H1 (cell line): ENCODE data around the gene ENO4. TPM values are rescaled to one million over a fixed set of nuclear protein-coding genes. Genes with fewer than 3 reads are reported as not detected.

Experiments used
- CTCF ChIA-PET: fragments of 300-600 bp; sonication (Branson Sonifier 250); formaldehyde crosslinking; loops from one replicate; lab custom pipeline; 2021; ENCODE audit not compliant: partially characterized antibody; lab: Charles Lee
- POLR2A ChIA-PET: fragments of 300-600 bp; sonication (Branson Sonifier 250); formaldehyde crosslinking; loops from one replicate; lab custom pipeline; 2021; ENCODE audit warnings: inconsistent platforms; ENCODE audit not compliant: partially characterized antibody; lab: Charles Lee
- DNase-seq, 2 experiments: peaks; one replicate each; pipeline versions ENCODE4 v3.0.0 to v3.0.0-alpha.2; 2010 to 2022; ENCODE audit warnings: low spot score in 2 of 2, low read depth in 1 of 2, mixed read lengths in 1 of 2
- FAIRE-seq: peaks from 2 replicates; lab custom pipeline; 2011; peaks lifted over from hg19 to GRCh38; lab: Jason Lieb, UNC
- H2AFZ ChIP-seq: 2 replicates; pipeline ENCODE4 v1.8.1; 2012; ENCODE audit warnings: low read length, inconsistent platforms
- H2AK5ac ChIP-seq: 2 replicates; pipeline ENCODE4 v1.6.1; 2013; ENCODE audit warnings: low read depth, low read length
- H2BK120ac ChIP-seq: replicated peaks from 2 replicates; pipeline ENCODE3; 2013; ENCODE audit warnings: low read depth, low read length, inconsistent platforms
- H2BK12ac ChIP-seq: 2 replicates; pipeline ENCODE4 v1.6.1; 2013; ENCODE audit warnings: low read depth, low read length
- H2BK15ac ChIP-seq: 2 replicates; pipeline ENCODE4 v1.6.1; 2013; ENCODE audit warnings: low read length
- H2BK20ac ChIP-seq: 2 replicates; pipeline ENCODE4 v1.6.1; 2013; ENCODE audit warnings: low read length
- H2BK5ac ChIP-seq: 2 replicates; pipeline ENCODE4 v1.6.1; 2013; ENCODE audit warnings: low read depth, low read length
- H3K14ac ChIP-seq: 2 replicates; pipeline ENCODE4 v1.6.1; 2013; ENCODE audit warnings: inconsistent platforms; ENCODE audit not compliant: insufficient read length
- H3K18ac ChIP-seq: 2 replicates; pipeline ENCODE4 v1.6.1; 2013; ENCODE audit warnings: low read length; ENCODE audit errors: extremely low read depth
- H3K23ac ChIP-seq: 2 replicates; pipeline ENCODE4 v1.6.1; 2013; ENCODE audit warnings: inconsistent platforms; ENCODE audit not compliant: insufficient read length
- H3K23me2 ChIP-seq: 2 replicates; pipeline ENCODE4 v1.6.1; 2013; ENCODE audit warnings: low read depth, low read length
- H3K27ac ChIP-seq: 2 replicates; pipeline ENCODE4 v1.6.1; 2011; ENCODE audit warnings: low read depth, low read length, inconsistent platforms
- H3K27me3 ChIP-seq, 4 experiments: replicated peaks in 1 of 4; 1 replicate in 1 of 4; 2 replicates in 3 of 4; pipeline versions ENCODE4 v1.6.1 to v1.8.1; 2011 to 2013; ENCODE audit warnings: low read length in 3 of 4, mild to moderate bottlenecking in 3 of 4, inconsistent platforms in 2 of 4, mixed read lengths in 2 of 4, moderate library complexity in 1 of 4; ENCODE audit not compliant: control insufficient read depth in 3 of 4, insufficient read depth in 3 of 4; ENCODE audit errors: extremely low read depth in 1 of 4
- H3K36me3 ChIP-seq, 4 experiments: 2 replicates each; pipeline versions ENCODE4 v1.6.1 to v1.8.1; 2011 to 2013; ENCODE audit warnings: mild to moderate bottlenecking in 4 of 4, low read length in 3 of 4, moderate library complexity in 2 of 4, control low read depth in 1 of 4, inconsistent platforms in 1 of 4; ENCODE audit not compliant: insufficient read depth in 4 of 4, control insufficient read depth in 2 of 4
- H3K4ac ChIP-seq: replicated peaks from 2 replicates; pipeline ENCODE3; 2013; ENCODE audit warnings: low read length, low read depth, mixed read lengths, inconsistent platforms; ENCODE audit not compliant: insufficient read length
- H3K4me1 ChIP-seq, 4 experiments: replicated peaks in 1 of 4; 1 replicate in 1 of 4; 2 replicates in 3 of 4; pipeline versions ENCODE4 v1.6.1 to v1.8.1; 2011 to 2013; ENCODE audit warnings: low read length in 3 of 4, inconsistent platforms in 2 of 4, mixed read lengths in 1 of 4; ENCODE audit not compliant: insufficient read depth in 4 of 4, control insufficient read depth in 3 of 4
- H3K4me2 ChIP-seq, 2 experiments: 2 replicates each; pipeline versions ENCODE4 v1.6.1 to v1.8.1; 2011 to 2013; ENCODE audit warnings: low read depth in 2 of 2, low read length in 2 of 2, control low read depth in 1 of 2, inconsistent platforms in 1 of 2, mild to moderate bottlenecking in 1 of 2; ENCODE audit not compliant: insufficient read depth in 1 of 2
- H3K4me3 ChIP-seq, 4 experiments: fragments of 200-600, 300-600 bp in 1 of 4; sonication (generic), shearing (Covaris generic), sonication (Bioruptor Twin) in 1 of 4; 2 replicates each; pipeline versions ENCODE4 v1.5.1 to v1.8.1; 2011 to 2016; ENCODE audit warnings: low read length in 4 of 4, low read depth in 3 of 4, control low read depth in 2 of 4, inconsistent platforms in 2 of 4, mild to moderate bottlenecking in 2 of 4, mixed read lengths in 1 of 4, moderate library complexity in 1 of 4; ENCODE audit not compliant: insufficient read depth in 2 of 4; ENCODE audit errors: extremely low read depth in 1 of 4
- H3K56ac ChIP-seq: replicated peaks from 2 replicates; pipeline ENCODE3; 2013; ENCODE audit warnings: low read depth, mild to moderate bottlenecking, mixed read lengths, low read length, inconsistent platforms; ENCODE audit not compliant: insufficient read length
- H3K79me1 ChIP-seq: 2 replicates; pipeline ENCODE4 v1.6.1; 2013; ENCODE audit warnings: low read depth, low read length, control low read depth
- H3K79me2 ChIP-seq, 2 experiments: 2 replicates each; pipeline versions ENCODE4 v1.6.1 to v1.8.1; 2012 to 2013; ENCODE audit warnings: low read length in 2 of 2, mild to moderate bottlenecking in 2 of 2, inconsistent platforms in 1 of 2; ENCODE audit not compliant: insufficient read depth in 2 of 2, control insufficient read depth in 1 of 2
- H3K9ac ChIP-seq, 4 experiments: replicated peaks in 1 of 4; 1 replicate in 1 of 4; 2 replicates in 3 of 4; pipeline versions ENCODE4 v1.6.1 to v1.8.1; 2011 to 2013; ENCODE audit warnings: low read depth in 3 of 4, low read length in 3 of 4, control low read depth in 2 of 4, mild to moderate bottlenecking in 2 of 4, moderate library complexity in 2 of 4, inconsistent platforms in 1 of 4; ENCODE audit errors: extremely low read depth in 1 of 4
- H3K9me3 ChIP-seq, 2 experiments: 2 replicates each; pipeline versions ENCODE4 v1.6.1 to v1.8.1; 2012 to 2013; ENCODE audit warnings: mild to moderate bottlenecking in 2 of 2, moderate library complexity in 2 of 2, control low read depth in 1 of 2, inconsistent platforms in 1 of 2, low read depth in 1 of 2, low read length in 1 of 2, mixed read lengths in 1 of 2; ENCODE audit not compliant: insufficient read depth in 2 of 2
- H4K20me1 ChIP-seq, 2 experiments: replicated peaks in 1 of 2; 2 replicates each; pipeline versions ENCODE3 to v1.8.1; 2011 to 2013; ENCODE audit warnings: inconsistent platforms in 2 of 2, low read length in 2 of 2, mild to moderate bottlenecking in 1 of 2; ENCODE audit not compliant: insufficient read depth in 2 of 2, control insufficient read depth in 1 of 2
- H4K5ac ChIP-seq: 2 replicates; pipeline ENCODE4 v1.6.1; 2013; ENCODE audit warnings: low read length, low read depth, mixed read lengths, inconsistent platforms; ENCODE audit not compliant: insufficient read length
- H4K8ac ChIP-seq: 2 replicates; pipeline ENCODE4 v1.8.0; 2013; ENCODE audit warnings: mild to moderate bottlenecking, moderate library complexity, low read length, inconsistent platforms; ENCODE audit not compliant: insufficient read depth; ENCODE audit errors: extremely low read depth
- H4K91ac ChIP-seq: replicated peaks from 2 replicates; pipeline ENCODE3; 2013; ENCODE audit warnings: low read length, mixed read lengths, inconsistent platforms; ENCODE audit not compliant: insufficient read length
- RNF2 ChIP-seq: fragments of 200-900, 300-1000 bp; sonication (generic); IDR thresholded peaks from 2 replicates; pipeline ENCODE4 v1.7.1; 2016; ENCODE audit warnings: borderline replicate concordance, low read depth, mild to moderate bottlenecking, antibody characterized with exemption, low read length; ENCODE audit not compliant: poor library complexity, severe bottlenecking; ENCODE audit errors: missing control alignments
- SAP30 ChIP-seq: fragments of 300-600 bp; sonication (generic); IDR thresholded peaks from 2 replicates; pipeline ENCODE4 v1.7.1; 2012; ENCODE audit warnings: low read length, moderate library complexity, mild to moderate bottlenecking, inconsistent platforms; ENCODE audit not compliant: insufficient read depth, insufficient replicate concordance
- WGBS, 2 experiments: shearing (Covaris generic) in 1 of 2; methylation state at CpG; one replicate each; pipeline versions ENCODE4 v1.1.6 to v1.1.7; 2013 to 2015; ENCODE audit warnings: low lambda C conversion rate in 2 of 2, mixed read lengths in 2 of 2, inconsistent platforms in 1 of 2, low coverage in 1 of 2, missing lambda C conversion rate in 1 of 2; ENCODE audit not compliant: insufficient replicate concordance in 2 of 2, insufficient coverage in 1 of 2, insufficient read length in 1 of 2; ENCODE audit errors: extremely low coverage in 1 of 2, missing lambda C conversion rate in 1 of 2; 5-methylcytosine and 5-hydroxymethylcytosine counted together
- polyA plus RNA-seq, 7 experiments: library from polyadenylated mRNA; depleted of rRNA in 3 of 7; stranded (reverse) in 5 of 7; unstranded in 2 of 7; fragments of >200 nt in 5 of 7; fragments of 200-250 nt in 2 of 7; gene quantifications; 1 replicate in 5 of 7; 2 replicates in 1 of 7; 4 replicates in 1 of 7; pipeline versions ENCODE4 v1.2.1 to v1.2.3, GENCODE V29; 2011 to 2013; ENCODE audit warnings: missing spikeins in 2 of 7, mixed read lengths in 2 of 7
- total RNA-seq: library from RNA; stranded (reverse); fragmentation: NEBNext Ultra II Directional; extraction: Animal tissue kit (Norgen Biotek cat#: 25700); gene quantifications from 2 replicates; pipeline ENCODE4 v1.2.1, GENCODE V29; 2021

The ENO4 gene
- total and polyA plus RNA-seq, 2 of the 8 experiments (the other 6 are each of a cell fraction or from before 2014, with no cell fraction given), result 0.77 TPM; not detected in 1

DNA sequence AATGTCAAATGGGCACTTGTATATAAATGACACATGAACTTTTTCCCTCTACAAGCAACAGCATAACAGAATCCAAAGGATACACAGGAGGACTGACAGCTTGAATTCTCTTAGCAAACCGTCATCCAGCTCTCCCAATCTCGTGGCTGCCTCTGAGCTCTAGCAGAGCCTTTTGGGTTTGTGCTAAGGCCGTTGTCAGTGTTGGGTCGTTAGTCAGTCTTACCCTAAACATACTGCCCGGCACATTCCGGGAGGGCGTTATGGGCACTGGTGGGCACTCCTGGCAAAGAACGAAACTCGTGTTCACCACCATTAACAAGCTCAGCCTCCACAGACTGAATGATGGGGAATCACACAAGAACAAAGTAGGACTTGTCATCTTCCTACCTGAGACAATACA, 19.6 kb upstream of the ENO4 start:
- Histone ChIP-seq H4K5ac (no peak overlapping the region), H2BK120ac (no peak overlapping the region), H3K4ac (no peak overlapping the region), H2BK12ac (no peak overlapping the region), H2BK15ac (no peak overlapping the region), H3K27ac (no peak overlapping the region), H4K20me1 (peaks cover 0 to 2% of the 10 kb centered on the region in 2 experiments), H3K18ac (no peak overlapping the region), H3K4me1 (peaks cover 9 to 23% (median 14%) of the 10 kb centered on the region in 4 experiments), H2BK20ac (no peak overlapping the region), H3K79me1 (no peaks in the 10 kb centered on the region), H3K36me3 (no peaks in the 10 kb centered on the region; a peak in 1 of 8 replicates), H3K4me2 (no peak overlapping the region), H3K23me2 (no peaks in the 10 kb centered on the region), H4K91ac (no peak overlapping the region), H2BK5ac (no peak overlapping the region), H3K9me3 (no peaks in the 10 kb centered on the region), H2AFZ (no peak overlapping the region), H3K56ac (no peak overlapping the region), H3K23ac (no peak overlapping the region), H3K14ac (no peak overlapping the region), H3K4me3 (no peak overlapping the region), H3K79me2 (no peaks in the 10 kb centered on the region), H4K8ac (no peak overlapping the region), H3K9ac (no peak overlapping the region), H3K27me3 (no peaks in the 10 kb centered on the region), H2AK5ac (no peak overlapping the region)
- FAIRE-seq (no peak), DNase-seq (no peak)
- ChIA-PET POLR2A (no interaction called here), CTCF (interaction anchor here (2.0 kb wide), 1 partner anchor 338 kb away, joined by 5 read pairs; no protein-coding TSS in a partner anchor)
- WGBS, 2 experiments, result 86% methylated on average over 9 of the region's 9 CpGs; no CpG with 5 or more reads in 1 of the 2 experiments
- no peak for TF ChIP-seq SAP30
- TF ChIP-seq RNF2, result no peak
